Coronary artery (tissue), 2 donors: ENCODE data around the gene CCDC127.

Source experiments
- DNase-seq: peaks from one replicate; pipeline ENCODE4 v3.0.0-alpha.2; 2017; ENCODE audit warnings: low spot score
- H3K27ac ChIP-seq, 2 donors: fragments of 200-600 bp; sonication (generic); one replicate each; pipeline ENCODE4 v1.5.1; 2016 to 2019
- H3K4me3 ChIP-seq: fragments of 200-600 bp; sonication (generic); 2 replicates; pipeline ENCODE4 v1.5.1; 2016; ENCODE audit warnings: mild to moderate bottlenecking, moderate library complexity
- TF ChIP-seq, protein P1 (sequence below): fragments of 200-600 bp; sonication (generic); IDR thresholded peaks from one replicate; pipeline ENCODE4 v1.5.1; 2019; ENCODE audit warnings: antibody characterized with exemption

The CCDC127 gene

DNA sequence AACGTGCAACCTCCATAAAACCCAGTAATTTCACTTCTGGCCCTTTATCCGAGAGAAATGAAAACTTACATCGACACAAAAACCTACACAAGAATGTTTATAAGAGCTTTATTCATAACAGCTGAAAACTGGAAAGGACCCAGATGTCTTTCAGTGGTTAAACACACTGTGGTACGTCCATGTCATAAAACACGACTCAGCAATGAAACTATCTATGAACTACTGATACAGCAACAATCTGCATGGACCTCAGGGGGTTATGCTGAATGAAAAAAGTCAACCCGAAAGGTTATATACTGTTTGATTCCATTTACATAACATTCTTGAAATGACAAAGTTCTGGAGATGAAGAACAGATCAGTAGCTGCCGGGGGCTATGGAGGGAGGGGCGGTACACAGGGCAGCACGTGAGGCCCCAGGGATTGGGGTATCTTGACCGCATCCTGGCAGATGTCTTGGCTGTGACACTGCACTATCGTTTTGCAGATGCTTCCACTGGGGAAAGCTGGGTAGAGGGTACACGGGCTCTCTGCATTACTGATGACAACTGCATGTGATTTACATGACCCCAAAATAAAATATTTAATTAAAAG lies 4.1 kb downstream of the CCDC127 start:
- Histone ChIP-seq H3K27ac (no peak overlapping the region), H3K4me3 (no peak overlapping the region)
- TF ChIP-seq, protein P1, sequence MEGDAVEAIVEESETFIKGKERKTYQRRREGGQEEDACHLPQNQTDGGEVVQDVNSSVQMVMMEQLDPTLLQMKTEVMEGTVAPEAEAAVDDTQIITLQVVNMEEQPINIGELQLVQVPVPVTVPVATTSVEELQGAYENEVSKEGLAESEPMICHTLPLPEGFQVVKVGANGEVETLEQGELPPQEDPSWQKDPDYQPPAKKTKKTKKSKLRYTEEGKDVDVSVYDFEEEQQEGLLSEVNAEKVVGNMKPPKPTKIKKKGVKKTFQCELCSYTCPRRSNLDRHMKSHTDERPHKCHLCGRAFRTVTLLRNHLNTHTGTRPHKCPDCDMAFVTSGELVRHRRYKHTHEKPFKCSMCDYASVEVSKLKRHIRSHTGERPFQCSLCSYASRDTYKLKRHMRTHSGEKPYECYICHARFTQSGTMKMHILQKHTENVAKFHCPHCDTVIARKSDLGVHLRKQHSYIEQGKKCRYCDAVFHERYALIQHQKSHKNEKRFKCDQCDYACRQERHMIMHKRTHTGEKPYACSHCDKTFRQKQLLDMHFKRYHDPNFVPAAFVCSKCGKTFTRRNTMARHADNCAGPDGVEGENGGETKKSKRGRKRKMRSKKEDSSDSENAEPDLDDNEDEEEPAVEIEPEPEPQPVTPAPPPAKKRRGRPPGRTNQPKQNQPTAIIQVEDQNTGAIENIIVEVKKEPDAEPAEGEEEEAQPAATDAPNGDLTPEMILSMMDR: no peak
- no peak for DNase-seq

DNA sequence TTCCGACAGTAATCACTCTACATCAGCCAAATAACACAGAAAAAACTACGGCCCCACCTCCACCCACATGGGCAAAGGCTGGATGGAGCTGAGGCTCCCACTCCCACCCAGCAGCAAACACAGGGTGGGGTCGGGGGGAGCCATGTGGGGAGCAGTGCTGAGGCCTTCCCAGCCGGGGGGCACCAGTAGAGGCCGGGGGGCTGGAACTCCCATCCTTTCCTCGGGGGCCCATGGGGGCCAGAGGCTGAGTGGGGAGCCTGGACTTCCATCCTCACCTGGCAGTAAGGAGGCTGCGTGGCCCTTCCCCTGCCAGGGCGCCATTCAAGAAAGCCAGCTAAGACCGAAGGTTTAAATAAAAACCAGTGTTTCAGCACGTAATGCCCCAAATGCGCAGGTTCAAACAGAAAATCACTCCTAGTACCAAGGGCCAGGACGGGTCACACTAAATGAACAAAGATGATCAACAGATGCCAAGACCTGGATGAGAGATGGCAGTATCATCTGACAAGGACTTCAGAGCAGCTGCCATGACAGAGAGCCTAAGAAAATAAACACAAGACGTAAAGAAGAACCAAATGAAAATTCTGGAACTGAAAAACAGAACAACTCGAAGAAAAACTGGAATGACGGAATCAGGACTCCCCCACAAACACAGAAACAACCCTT lies 9.4 kb downstream of the CCDC127 start:
- TF ChIP-seq, protein P1: no peak
- no peak overlapping the region for H3K4me3 ChIP-seq
- no peak for DNase-seq
- peak overlapping the region in 1 of 2 donors; percentile 11 for H3K27ac ChIP-seq

DNA sequence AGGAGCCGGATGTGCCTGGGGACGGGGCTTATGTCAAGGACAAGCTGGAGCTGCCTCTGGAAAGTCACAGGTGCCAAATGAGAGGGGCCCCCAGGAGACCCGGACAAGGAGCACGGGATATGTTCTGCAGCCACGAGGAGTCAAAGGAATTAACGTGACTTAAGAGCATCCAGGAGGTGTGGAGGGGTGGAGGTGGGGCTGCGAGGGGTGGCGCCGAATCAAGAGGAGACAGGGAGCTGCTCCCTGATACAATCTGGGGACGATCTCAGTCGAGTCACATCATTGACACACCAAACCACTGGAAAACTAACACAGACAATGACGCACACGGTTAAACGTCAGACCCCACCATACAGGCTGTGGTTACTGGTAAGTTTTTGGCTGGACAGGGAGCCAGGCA lies 10.4 kb downstream of the CCDC127 start:
- H3K4me3 ChIP-seq: no peak overlapping the region
- no peak for DNase-seq
- H3K27ac ChIP-seq: no peak overlapping the region
- TF ChIP-seq, protein P1: no peak

DNA sequence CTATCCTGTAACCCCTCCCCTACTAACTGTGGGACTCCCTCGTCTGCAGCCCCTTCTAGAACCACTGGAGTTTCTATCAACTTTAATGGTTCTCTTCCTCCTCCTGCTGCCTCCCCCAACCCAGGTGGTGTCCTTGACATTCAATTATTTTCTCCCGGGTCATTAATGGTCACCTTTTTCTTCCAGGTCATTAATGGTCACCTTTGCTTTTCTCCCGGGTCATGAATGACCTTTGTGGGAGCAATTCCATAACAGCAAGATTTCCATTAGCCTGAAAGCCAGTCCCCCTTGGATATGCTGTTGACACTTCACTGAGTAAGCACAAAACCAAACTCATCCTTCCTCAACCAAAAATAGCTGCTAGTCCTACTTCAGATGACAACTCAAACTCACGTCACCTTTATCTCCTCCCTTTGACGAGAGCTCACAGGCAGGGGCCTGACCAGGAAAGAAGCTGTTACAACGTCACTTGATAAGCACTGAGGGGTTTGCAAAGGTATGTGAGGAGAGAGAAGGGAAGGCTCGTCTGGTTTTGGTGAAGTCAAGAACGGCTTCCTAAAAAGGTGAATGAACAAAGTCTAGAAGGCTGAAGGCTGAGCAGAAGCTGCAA lies 10.9 kb downstream of the CCDC127 start:
- no peak for DNase-seq
- Histone ChIP-seq H3K27ac (no peak overlapping the region), H3K4me3 (no peak overlapping the region)
- TF ChIP-seq, protein P1: no peak

DNA sequence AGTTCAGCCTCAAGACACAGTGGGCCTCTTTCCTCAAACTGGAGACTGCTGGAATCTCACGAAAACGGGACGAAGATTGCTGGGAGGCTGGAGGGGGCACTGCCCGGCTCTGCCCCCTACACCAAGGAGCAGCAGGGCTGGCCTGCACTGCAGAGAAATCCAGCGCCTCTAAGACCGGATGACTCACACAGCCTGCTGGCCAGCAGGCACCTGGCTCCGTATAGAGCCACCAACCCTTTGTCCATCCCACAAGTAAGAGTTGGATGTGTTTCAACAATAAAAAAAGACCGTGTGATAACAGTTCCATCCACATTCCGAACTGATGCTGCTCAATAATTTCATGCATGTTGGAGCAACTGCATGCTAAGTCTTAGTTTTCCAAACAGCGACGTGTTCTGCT lies 11.5 kb downstream of the CCDC127 start:
- TF ChIP-seq, protein P1: no peak
- no peak overlapping the region for H3K4me3 ChIP-seq
- no peak for DNase-seq
- H3K27ac ChIP-seq: no peak overlapping the region

DNA sequence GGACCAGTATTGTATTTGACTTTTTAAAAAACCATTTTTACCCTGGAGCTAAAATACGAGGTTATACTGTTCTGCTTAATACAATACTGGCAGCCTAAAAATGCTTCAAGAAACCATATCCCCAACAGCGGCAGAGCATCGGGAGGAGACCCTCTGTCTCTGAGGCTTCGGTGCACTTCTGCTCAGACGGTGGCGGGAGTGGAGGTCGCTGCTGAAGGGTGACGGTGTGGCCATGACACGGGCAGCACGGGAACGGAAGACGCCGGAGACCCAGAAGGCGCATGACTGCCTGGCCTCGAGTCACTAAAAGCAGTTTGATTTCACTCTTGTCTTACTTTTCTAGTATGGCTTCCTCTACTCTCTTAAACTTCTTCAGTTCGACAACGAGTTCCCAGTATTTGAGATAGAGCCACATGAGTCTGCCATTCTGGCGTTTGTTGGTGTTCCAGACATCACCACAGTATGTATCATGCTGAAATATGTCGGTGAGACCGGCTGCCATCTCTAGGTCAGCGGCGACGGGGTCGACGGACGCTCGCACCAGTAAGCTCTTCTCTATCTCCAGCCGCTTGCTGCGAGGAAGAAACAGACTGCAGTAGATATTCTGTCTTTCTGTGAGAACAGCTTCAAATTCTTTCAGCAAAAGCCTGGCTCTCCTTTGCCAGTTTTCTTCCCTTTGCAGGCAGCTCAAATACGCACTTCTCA lies 12.8 kb downstream of the CCDC127 start:
- Histone ChIP-seq H3K4me3 (no peak overlapping the region), H3K27ac (no peak overlapping the region)
- no peak for DNase-seq
- TF ChIP-seq, protein P1: no peak
